Astrocyte (in vitro differentiated cells and primary cell): ENCODE measurements around the gene RPS4Y2.

Experiments used
- EZH2 ChIP-seq: IDR thresholded peaks from 2 replicates; pipeline ENCODE4 v1.6.1; 2012; ENCODE audit warnings: mild to moderate bottlenecking, low read length, inconsistent platforms; ENCODE audit not compliant: insufficient read depth
- TF ChIP-seq, protein P1 (sequence below): IDR thresholded peaks from 2 replicates; pipeline ENCODE4 v1.5.1; 2011; ENCODE audit warnings: low read depth, mild to moderate bottlenecking, inconsistent platforms, low read length, moderate library complexity; ENCODE audit not compliant: insufficient read depth

DNA sequence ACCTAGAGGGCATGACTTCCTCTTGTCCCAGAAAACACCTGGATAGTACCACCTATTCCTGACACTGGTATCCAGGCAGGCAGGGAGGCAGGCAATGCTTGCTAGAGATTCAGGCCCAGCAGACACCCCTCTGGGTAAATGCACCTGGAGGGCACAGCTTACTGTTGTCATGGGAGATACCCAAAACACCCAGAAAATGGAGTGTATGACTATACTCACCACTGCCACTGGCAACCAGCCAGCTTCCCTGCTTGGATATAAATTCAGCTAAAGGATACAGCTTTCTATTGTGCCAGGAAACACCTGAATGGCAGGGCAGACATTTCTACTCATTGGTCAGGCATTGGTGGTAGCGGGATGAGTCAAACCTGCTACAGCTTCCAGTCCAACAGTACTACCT, 58.9 kb downstream of the RPS4Y2 start:
- TF ChIP-seq, protein P1, sequence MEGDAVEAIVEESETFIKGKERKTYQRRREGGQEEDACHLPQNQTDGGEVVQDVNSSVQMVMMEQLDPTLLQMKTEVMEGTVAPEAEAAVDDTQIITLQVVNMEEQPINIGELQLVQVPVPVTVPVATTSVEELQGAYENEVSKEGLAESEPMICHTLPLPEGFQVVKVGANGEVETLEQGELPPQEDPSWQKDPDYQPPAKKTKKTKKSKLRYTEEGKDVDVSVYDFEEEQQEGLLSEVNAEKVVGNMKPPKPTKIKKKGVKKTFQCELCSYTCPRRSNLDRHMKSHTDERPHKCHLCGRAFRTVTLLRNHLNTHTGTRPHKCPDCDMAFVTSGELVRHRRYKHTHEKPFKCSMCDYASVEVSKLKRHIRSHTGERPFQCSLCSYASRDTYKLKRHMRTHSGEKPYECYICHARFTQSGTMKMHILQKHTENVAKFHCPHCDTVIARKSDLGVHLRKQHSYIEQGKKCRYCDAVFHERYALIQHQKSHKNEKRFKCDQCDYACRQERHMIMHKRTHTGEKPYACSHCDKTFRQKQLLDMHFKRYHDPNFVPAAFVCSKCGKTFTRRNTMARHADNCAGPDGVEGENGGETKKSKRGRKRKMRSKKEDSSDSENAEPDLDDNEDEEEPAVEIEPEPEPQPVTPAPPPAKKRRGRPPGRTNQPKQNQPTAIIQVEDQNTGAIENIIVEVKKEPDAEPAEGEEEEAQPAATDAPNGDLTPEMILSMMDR: no peak
- no peak for TF ChIP-seq EZH2
